Neuronal stem cell (in vitro differentiated cells): ENCODE data around the gene FLRT2.

ENCODE experiments used
- DNase-seq: peaks from one replicate; pipeline ENCODE4 v3.0.0-alpha.2; 2013; ENCODE audit warnings: low spot score
- H2AFZ ChIP-seq: one replicate; pipeline ENCODE4 v1.6.1; 2013; ENCODE audit warnings: mild to moderate bottlenecking, low read length, inconsistent platforms
- H2AK5ac ChIP-seq: 2 replicates; pipeline ENCODE4 v1.6.1; 2013; ENCODE audit warnings: low read depth, mild to moderate bottlenecking, inconsistent platforms, low read length, moderate library complexity, mixed read lengths
- H2BK120ac ChIP-seq: 2 replicates; pipeline ENCODE4 v1.6.1; 2013; ENCODE audit warnings: low read depth, mild to moderate bottlenecking, inconsistent platforms, low read length, moderate library complexity, mixed read lengths
- H2BK12ac ChIP-seq: one replicate; pipeline ENCODE4 v1.6.1; 2013; ENCODE audit warnings: low read length, inconsistent platforms
- H2BK15ac ChIP-seq: 2 replicates; pipeline ENCODE4 v1.6.1; 2013; ENCODE audit warnings: mild to moderate bottlenecking, low read length, inconsistent platforms, mixed read lengths
- H2BK5ac ChIP-seq: one replicate; pipeline ENCODE4 v1.6.1; 2013; ENCODE audit warnings: inconsistent platforms, mild to moderate bottlenecking, low read length, moderate library complexity
- H3K14ac ChIP-seq: one replicate; pipeline ENCODE4 v1.6.1; 2013; ENCODE audit warnings: low read length, inconsistent platforms
- H3K18ac ChIP-seq: 2 replicates; pipeline ENCODE4 v1.6.1; 2013; ENCODE audit warnings: low read length, inconsistent platforms
- H3K23ac ChIP-seq: 2 replicates; pipeline ENCODE4 v1.6.1; 2013; ENCODE audit warnings: low read depth, mild to moderate bottlenecking, mixed read lengths, low read length, inconsistent platforms; ENCODE audit not compliant: poor library complexity
- H3K27ac ChIP-seq: replicated peaks from 3 replicates; pipeline ENCODE4 v1.5.1; 2013; ENCODE audit warnings: low read length, inconsistent platforms
- H3K27me3 ChIP-seq, 3 experiments: 2 replicates each; pipeline ENCODE4 v1.6.1; 2013; ENCODE audit warnings: low read length in 3 of 3, mild to moderate bottlenecking in 2 of 3, inconsistent platforms in 1 of 3, low read depth in 1 of 3, mixed read lengths in 1 of 3, moderate library complexity in 1 of 3; ENCODE audit not compliant: control insufficient read depth in 3 of 3, insufficient read depth in 3 of 3
- H3K36me3 ChIP-seq, 2 donors: replicated peaks in 1 of 2; 2 replicates each; pipeline ENCODE4 v1.6.1; 2013; ENCODE audit warnings: low read length in 2 of 2; ENCODE audit not compliant: control insufficient read depth in 2 of 2, insufficient read depth in 2 of 2
- H3K4ac ChIP-seq: 2 replicates; pipeline ENCODE4 v1.6.1; 2013; ENCODE audit warnings: inconsistent platforms, mild to moderate bottlenecking, low read length, moderate library complexity
- H3K4me1 ChIP-seq, 2 donors: 1 replicate in 1 of 2; 2 replicates in 1 of 2; pipeline ENCODE4 v1.6.1; 2013; ENCODE audit warnings: low read length in 2 of 2, low read depth in 1 of 2; ENCODE audit not compliant: control insufficient read depth in 2 of 2, insufficient read depth in 1 of 2
- H3K4me2 ChIP-seq: one replicate; pipeline ENCODE4 v1.6.1; 2013; ENCODE audit warnings: mild to moderate bottlenecking, low read length, inconsistent platforms; ENCODE audit not compliant: insufficient read depth, poor library complexity, severe bottlenecking
- H3K4me3 ChIP-seq, 2 donors: 2 replicates each; pipeline ENCODE4 v1.5.1; 2013; ENCODE audit warnings: low read length in 2 of 2, mild to moderate bottlenecking in 2 of 2, inconsistent platforms in 1 of 2, moderate library complexity in 1 of 2
- H3K79me1 ChIP-seq: one replicate; pipeline ENCODE4 v1.6.1; 2013; ENCODE audit warnings: low read depth, mild to moderate bottlenecking, inconsistent platforms, low read length, moderate library complexity
- H3K9ac ChIP-seq: one replicate; pipeline ENCODE4 v1.6.1; 2013; ENCODE audit warnings: mild to moderate bottlenecking, low read depth, low read length, inconsistent platforms; ENCODE audit not compliant: poor library complexity
- H3K9me3 ChIP-seq, 2 donors: replicated peaks in 1 of 2; 2 replicates each; pipeline versions ENCODE3 to v1.6.1; 2013; ENCODE audit warnings: low read length in 2 of 2, mild to moderate bottlenecking in 2 of 2, inconsistent platforms in 1 of 2, low read depth in 1 of 2, mixed read lengths in 1 of 2, moderate library complexity in 1 of 2; ENCODE audit not compliant: control insufficient read depth in 2 of 2, insufficient read depth in 1 of 2
- H4K8ac ChIP-seq: one replicate; pipeline ENCODE4 v1.6.1; 2013; ENCODE audit warnings: low read depth, mild to moderate bottlenecking, inconsistent platforms, low read length, moderate library complexity
- H4K91ac ChIP-seq: one replicate; pipeline ENCODE4 v1.6.1; 2013; ENCODE audit warnings: low read length, low read depth, mild to moderate bottlenecking, inconsistent platforms; ENCODE audit not compliant: poor library complexity
- WGBS, 2 donors: extraction: QIAGEN DNeasy Blood & Tissue Kit; methylation state at CpG; one replicate each; pipeline ENCODE4 v1.1.7; 2013; ENCODE audit warnings: missing lambda C conversion rate in 2 of 2, mixed read lengths in 1 of 2; ENCODE audit not compliant: insufficient read length in 2 of 2, insufficient replicate concordance in 1 of 2; ENCODE audit errors: extremely low coverage in 2 of 2; 5-methylcytosine and 5-hydroxymethylcytosine counted together

The FLRT2 gene

DNA sequence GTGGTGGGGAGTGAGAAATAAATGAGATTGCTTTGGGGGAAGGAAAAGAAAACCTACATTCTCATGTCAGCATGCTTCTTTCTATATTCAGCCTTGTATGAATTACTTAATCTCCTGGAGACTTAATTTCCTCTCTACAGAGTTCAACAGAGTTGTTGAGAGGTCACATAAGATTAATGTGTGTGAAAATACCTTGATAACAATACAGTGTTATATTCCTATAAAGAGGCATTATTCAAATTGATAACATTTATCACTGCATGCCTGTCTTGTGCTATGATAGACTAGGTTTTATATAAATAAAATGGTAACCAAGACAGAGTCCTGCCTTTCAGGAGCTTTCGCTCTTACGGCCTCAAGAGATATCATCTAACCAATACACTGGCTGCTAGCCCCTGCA, 9.6 kb downstream of the FLRT2 start:
- Histone ChIP-seq H3K9ac (no peak overlapping the region), H3K79me1 (no peaks in the 10 kb centered on the region), H3K4ac (no peak overlapping the region), H3K4me1 (peaks cover 0 to 1% of the 10 kb centered on the region in 2 donors), H4K91ac (no peak overlapping the region), H2BK15ac (no peak overlapping the region), H3K14ac (no peak overlapping the region), H4K8ac (no peak overlapping the region), H2BK5ac (no peak overlapping the region), H3K9me3 (no peaks in the 10 kb centered on the region), H3K36me3 (peaks cover 0 to 2% of the 10 kb centered on the region in 2 donors), H3K18ac (no peak overlapping the region), H2AFZ (no peak overlapping the region), H3K23ac (no peak overlapping the region), H2BK12ac (no peak overlapping the region), H2BK120ac (no peak overlapping the region), H2AK5ac (no peak overlapping the region), H3K4me2 (no peak overlapping the region), H3K27me3 (peaks cover 0 to 17% (median 0%) of the 10 kb centered on the region in 3 experiments), H3K4me3 (no peak overlapping the region), H3K27ac (no peak overlapping the region)
- DNase-seq, result no peak
- WGBS, 2 donors, result no CpG with 5 or more reads among the region's 2 CpGs

DNA sequence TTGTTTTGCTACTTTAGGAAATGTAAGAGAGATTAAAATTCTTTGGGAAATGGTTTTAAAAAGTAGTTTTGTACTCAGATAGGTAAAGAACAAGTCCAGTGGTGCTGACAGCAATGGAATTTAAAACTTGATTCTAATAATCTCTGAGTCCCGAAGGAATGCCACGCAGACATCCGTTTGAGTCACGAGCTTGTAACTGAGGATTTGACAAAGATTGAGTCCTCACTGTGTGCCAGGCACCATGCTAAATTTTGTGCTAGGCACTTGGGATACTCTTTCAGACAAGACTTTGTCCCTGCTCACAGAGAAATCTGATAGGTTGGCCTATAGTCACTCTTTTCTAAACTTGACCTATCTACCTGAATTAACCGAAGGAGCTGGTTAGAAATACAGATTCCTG, 12.7 kb downstream of the FLRT2 start:
- H3K9ac ChIP-seq, result no peak overlapping the region
- no CpG with 5 or more reads among the region's 5 CpGs for WGBS, 2 donors

GRCh38 chr14:85545738-85546137, 15.8 kb downstream of the FLRT2 start:
- H3K9me3 ChIP-seq, result no peaks in the 10 kb centered on the region
- no peak overlapping the region for H3K23ac ChIP-seq
- H2AK5ac ChIP-seq, result no peak overlapping the region
- no peak overlapping the region for H3K4ac ChIP-seq
- no peak overlapping the region for H3K18ac ChIP-seq
- H2BK12ac ChIP-seq, result no peak overlapping the region
- H3K4me2 ChIP-seq, result no peak overlapping the region
- no peak overlapping the region for H2BK120ac ChIP-seq
- no CpG with 5 or more reads among the region's 3 CpGs for WGBS, 2 donors
- peaks cover 0 to 4% of the 10 kb centered on the region in 2 donors for H3K36me3 ChIP-seq
- H3K79me1 ChIP-seq, result no peaks in the 10 kb centered on the region
- H3K27me3 ChIP-seq, result no peaks in the 10 kb centered on the region
- H2BK15ac ChIP-seq, result no peak overlapping the region
- H4K91ac ChIP-seq, result no peak overlapping the region
- no peak overlapping the region for H2AFZ ChIP-seq
- no peak overlapping the region for H2BK5ac ChIP-seq
- no peak overlapping the region for H3K9ac ChIP-seq
- H4K8ac ChIP-seq, result no peak overlapping the region
- DNase-seq, result no peak
- no peaks in the 10 kb centered on the region for H3K4me1 ChIP-seq
- no peak overlapping the region for H3K4me3 ChIP-seq
- H3K14ac ChIP-seq, result no peak overlapping the region
- H3K27ac ChIP-seq, result no peak overlapping the region

More for the DNA sequence above, 12.7 kb downstream of the FLRT2 start:
- Histone ChIP-seq H3K36me3 (peaks cover 0 to 2% of the 10 kb centered on the region in 2 donors), H3K4ac (no peak overlapping the region), H3K27me3 (no peaks in the 10 kb centered on the region), H2AFZ (no peak overlapping the region), H3K4me1 (no peaks in the 10 kb centered on the region), H2BK120ac (no peak overlapping the region), H2AK5ac (no peak overlapping the region), H4K91ac (no peak overlapping the region), H2BK5ac (no peak overlapping the region), H2BK12ac (no peak overlapping the region), H3K27ac (no peak overlapping the region), H3K18ac (no peak overlapping the region), H3K79me1 (no peaks in the 10 kb centered on the region), H3K4me2 (no peak overlapping the region), H3K23ac (no peak overlapping the region), H4K8ac (no peak overlapping the region), H3K14ac (no peak overlapping the region), H2BK15ac (no peak overlapping the region), H3K4me3 (no peak overlapping the region), H3K9me3 (no peaks in the 10 kb centered on the region)
- no peak for DNase-seq

DNA sequence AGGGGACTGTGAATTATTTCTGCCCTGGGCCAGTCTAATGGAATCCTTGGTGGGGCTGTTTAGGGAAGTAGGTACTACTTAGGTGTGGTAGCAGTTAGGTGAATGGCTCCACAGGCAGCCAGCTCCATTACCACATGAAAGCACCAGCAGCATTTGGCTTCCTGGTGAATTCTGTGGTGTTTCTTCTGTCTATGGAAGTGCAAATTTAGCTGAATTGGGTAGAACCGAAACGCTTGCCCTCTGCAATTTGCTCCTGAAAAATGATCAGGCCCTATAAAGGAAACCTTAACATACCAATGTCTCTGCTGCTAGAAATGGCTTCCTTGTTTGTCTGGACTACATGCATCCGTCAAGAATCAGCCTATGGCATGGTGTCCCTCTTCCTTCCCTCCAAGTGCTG, 16.4 kb downstream of the FLRT2 start:
- no peak overlapping the region for H3K27ac ChIP-seq
- H3K18ac ChIP-seq, result no peak overlapping the region
- H2BK120ac ChIP-seq, result no peak overlapping the region
- no peak overlapping the region for H3K4me3 ChIP-seq
- no peak overlapping the region for H3K4ac ChIP-seq
- WGBS, 2 donors, result no CpG with 5 or more reads among the region's 3 CpGs
- no peaks in the 10 kb centered on the region for H3K4me1 ChIP-seq
- H3K27me3 ChIP-seq, result no peaks in the 10 kb centered on the region
- H2AFZ ChIP-seq, result no peak overlapping the region
- no peaks in the 10 kb centered on the region for H3K79me1 ChIP-seq
- H2BK15ac ChIP-seq, result no peak overlapping the region
- H2AK5ac ChIP-seq, result no peak overlapping the region
- no peak overlapping the region for H3K9ac ChIP-seq
- H3K23ac ChIP-seq, result no peak overlapping the region
- H3K14ac ChIP-seq, result no peak overlapping the region
- H2BK5ac ChIP-seq, result no peak overlapping the region
- H3K36me3 ChIP-seq, result peaks cover 0 to 4% of the 10 kb centered on the region in 2 donors
- no peaks in the 10 kb centered on the region for H3K9me3 ChIP-seq
- no peak for DNase-seq
- no peak overlapping the region for H3K4me2 ChIP-seq
- no peak overlapping the region for H2BK12ac ChIP-seq
- no peak overlapping the region for H4K91ac ChIP-seq
- no peak overlapping the region for H4K8ac ChIP-seq
